Measurements from ENCODE around the gene JAKMIP1. TPM values are rescaled to one million over a fixed set of nuclear protein-coding genes. Genes with fewer than 3 reads are reported as not detected.

Gene JAKMIP1
- total RNA-seq, 2 experiments from 2014 or later = 4.0 to 5.1 TPM

DNA sequence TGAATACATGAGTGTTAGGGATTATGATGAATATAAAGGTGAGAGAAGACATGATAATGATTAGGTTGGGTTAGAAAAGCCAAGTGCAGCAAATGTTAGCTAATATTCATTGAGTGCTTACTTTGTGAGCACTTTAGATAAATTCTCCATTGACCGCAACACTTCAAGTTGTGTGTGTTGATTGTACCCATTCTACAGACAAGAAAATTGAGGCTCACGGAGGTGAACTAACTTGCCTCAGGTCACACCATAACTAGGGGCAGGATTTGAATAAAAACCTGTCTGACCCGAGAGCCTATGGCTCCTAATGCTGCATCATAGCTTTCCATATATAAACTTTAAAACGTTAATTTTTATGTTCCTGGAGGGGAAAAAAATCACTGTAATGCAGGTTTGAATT, 167.0 kb downstream of the JAKMIP1 start:
- H3K4me1 ChIP-seq (ENCODE audit: insufficient read depth, low read length, poor library complexity, severe bottlenecking) = no peaks in the 10 kb centered on the region
- H3K79me2 ChIP-seq (ENCODE audit: insufficient read depth, low read depth, low read length) = no peaks in the 10 kb centered on the region
- H3K4me3 ChIP-seq (ENCODE audit: low read depth, low read length, poor library complexity, severe bottlenecking) = no peak overlapping the region
- H2AFZ ChIP-seq (ENCODE audit: low read length) = no peak overlapping the region
- H3K9me2 ChIP-seq (ENCODE audit: insufficient read depth, low read length) = no peaks in the 10 kb centered on the region
- H3K9me3 ChIP-seq (ENCODE audit: low read length) = no peaks in the 10 kb centered on the region
- ChIA-PET CTCF (ENCODE audit: unreplicated experiment) (no interaction called here), POLR2A (no interaction called here)
- TF ChIP-seq EZH2phosphoT487 (IDR thresholded peaks at IDR 0.05; ENCODE audit: borderline replicate concordance, low read depth, low read length) = no peak
- TF ChIP-seq, protein P1, sequence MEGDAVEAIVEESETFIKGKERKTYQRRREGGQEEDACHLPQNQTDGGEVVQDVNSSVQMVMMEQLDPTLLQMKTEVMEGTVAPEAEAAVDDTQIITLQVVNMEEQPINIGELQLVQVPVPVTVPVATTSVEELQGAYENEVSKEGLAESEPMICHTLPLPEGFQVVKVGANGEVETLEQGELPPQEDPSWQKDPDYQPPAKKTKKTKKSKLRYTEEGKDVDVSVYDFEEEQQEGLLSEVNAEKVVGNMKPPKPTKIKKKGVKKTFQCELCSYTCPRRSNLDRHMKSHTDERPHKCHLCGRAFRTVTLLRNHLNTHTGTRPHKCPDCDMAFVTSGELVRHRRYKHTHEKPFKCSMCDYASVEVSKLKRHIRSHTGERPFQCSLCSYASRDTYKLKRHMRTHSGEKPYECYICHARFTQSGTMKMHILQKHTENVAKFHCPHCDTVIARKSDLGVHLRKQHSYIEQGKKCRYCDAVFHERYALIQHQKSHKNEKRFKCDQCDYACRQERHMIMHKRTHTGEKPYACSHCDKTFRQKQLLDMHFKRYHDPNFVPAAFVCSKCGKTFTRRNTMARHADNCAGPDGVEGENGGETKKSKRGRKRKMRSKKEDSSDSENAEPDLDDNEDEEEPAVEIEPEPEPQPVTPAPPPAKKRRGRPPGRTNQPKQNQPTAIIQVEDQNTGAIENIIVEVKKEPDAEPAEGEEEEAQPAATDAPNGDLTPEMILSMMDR (conservative IDR thresholded peaks at IDR 0.05; ENCODE audit: low read length) = no peak
- H3K36me3 ChIP-seq (ENCODE audit: insufficient read depth, low read length) = no peaks in the 10 kb centered on the region
- no TSS peak for BruUV-seq (replicated peaks)
- H3K27ac ChIP-seq (ENCODE audit: low read depth, low read length, poor library complexity, severe bottlenecking) = no peak overlapping the region
- H4K20me1 ChIP-seq (ENCODE audit: insufficient read depth, low read length) = no peaks in the 10 kb centered on the region
- intact Hi-C loops (cut with micrococcal nuclease; ENCODE audit: unreplicated experiment) = no loop called here
- no peak overlapping the region for H3K4me2 ChIP-seq (ENCODE audit: low read length)
- no peak for DNase-seq (ENCODE audit: low spot score)

DNA sequence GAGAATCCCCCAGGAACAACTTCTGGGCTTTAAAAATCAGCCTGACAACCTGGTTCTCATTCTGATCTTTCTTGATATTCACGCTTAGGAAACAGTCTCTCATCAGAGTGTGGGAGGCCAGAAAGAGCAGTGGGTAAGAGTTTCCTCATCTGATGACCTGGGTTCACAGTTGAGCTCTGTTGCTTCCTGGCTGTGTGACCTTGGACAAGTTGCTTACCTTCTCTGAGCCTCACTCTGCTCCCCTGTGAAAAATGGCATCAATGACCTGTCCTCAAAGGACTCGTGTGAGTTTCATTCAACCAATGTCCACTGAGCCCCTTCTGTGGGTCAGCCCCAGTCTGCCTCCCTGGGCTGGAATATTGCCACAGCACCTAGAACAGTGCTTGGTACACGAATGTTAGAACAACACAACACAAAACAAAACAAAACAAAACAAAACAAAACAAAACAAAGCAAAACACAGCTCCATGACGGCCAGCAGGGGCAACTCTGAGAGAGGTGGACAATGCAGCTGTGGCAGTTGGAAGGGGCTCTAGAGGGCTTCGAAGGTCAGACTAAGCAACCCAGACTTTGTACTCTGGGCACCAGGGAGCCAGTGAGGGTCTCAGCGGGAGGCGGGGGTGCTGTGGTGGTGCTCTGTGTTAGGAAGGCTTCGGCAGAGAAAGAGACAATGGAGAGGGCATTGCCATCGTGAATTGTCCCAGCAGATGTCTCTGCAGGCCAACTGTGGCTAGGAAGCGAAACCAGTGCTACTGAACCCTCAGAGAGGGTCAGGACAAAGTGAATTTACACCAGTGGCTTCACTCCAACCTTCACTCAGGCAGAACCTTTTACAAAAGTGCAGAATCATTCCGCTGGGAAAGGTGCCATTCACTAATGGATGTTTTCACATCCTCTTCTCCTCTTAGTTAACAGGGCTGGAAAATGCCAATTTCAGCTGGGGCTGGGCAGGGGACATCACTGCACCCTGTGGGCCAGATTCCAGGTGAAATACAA, 167.8 kb downstream of the JAKMIP1 start:
- CTCF ChIA-PET (ENCODE audit: unreplicated experiment) = no interaction called here
- intact Hi-C loops (cut with micrococcal nuclease; ENCODE audit: unreplicated experiment) = no loop called here

More for the DNA sequence above, 167.8 kb downstream of the JAKMIP1 start:
- Histone ChIP-seq H3K4me2 (ENCODE audit: low read length) (no peak overlapping the region), H3K4me1 (ENCODE audit: insufficient read depth, low read length, poor library complexity, severe bottlenecking) (no peaks in the 10 kb centered on the region), H3K36me3 (ENCODE audit: insufficient read depth, low read length) (no peaks in the 10 kb centered on the region), H3K4me3 (ENCODE audit: low read depth, low read length, poor library complexity, severe bottlenecking) (no peak overlapping the region), H3K9me2 (ENCODE audit: insufficient read depth, low read length) (no peaks in the 10 kb centered on the region), H3K9me3 (ENCODE audit: low read length) (no peaks in the 10 kb centered on the region), H4K20me1 (ENCODE audit: insufficient read depth, low read length) (no peaks in the 10 kb centered on the region), H2AFZ (ENCODE audit: low read length) (no peak overlapping the region), H3K27ac (ENCODE audit: low read depth, low read length, poor library complexity, severe bottlenecking) (no peak overlapping the region), H3K79me2 (ENCODE audit: insufficient read depth, low read depth, low read length) (no peaks in the 10 kb centered on the region)
- DNase-seq (ENCODE audit: low spot score) = no peak
- TF ChIP-seq, protein P1 (conservative IDR thresholded peaks at IDR 0.05; ENCODE audit: low read length) = no peak
- TF ChIP-seq EZH2phosphoT487 (IDR thresholded peaks at IDR 0.05; ENCODE audit: borderline replicate concordance, low read depth, low read length) = no peak
- BruUV-seq (replicated peaks) = no TSS peak
- POLR2A ChIA-PET = no interaction called here

Data from OCI-LY7 (cell line).